ENCODE data around the gene IRAK2. TPM values are rescaled to one million over a fixed set of nuclear protein-coding genes. Genes with fewer than 3 reads are reported as not detected.

IRAK2 gene
- polyA plus RNA-seq, 2 of the 4 experiments (the other 2 are of a cell fraction), result 7.9 to 12.5 TPM

GRCh38 chr3:10292505-10293419 is 128.0 kb downstream of the IRAK2 start, which contains the start of gene GHRL:
Gene GHRL, minus strand, starts transcription at chr3:10292947. Its CDS starts 2,767 bp downstream, at chr3:10290180.
- ATAC-seq, result no peak
- Histone ChIP-seq H3K27ac (no peak within 1 kb of the TSS), H3K4me1 (no peaks in the 10 kb centered on the region), H3K4me2 (no peak within 1 kb of the TSS), H3K4me3 (no peak within 1 kb of the TSS), H3K9me3 (no peaks in the 10 kb centered on the region)
- ChIA-PET POLR2A (interaction anchor here (1.2 kb wide), 1 partner anchor 11 kb away, joined by 3 read pairs; no protein-coding TSS in a partner anchor), CTCF (interaction anchor here (1.2 to 4.2 kb wide), 2 partner anchors 8 to 12 kb away, joined by 3 to 16 read pairs; no protein-coding TSS in a partner anchor)
- TF ChIP-seq MYC (IDR thresholded peaks at IDR 0.05; ENCODE audit: borderline replicate concordance, low read length) (no peak), POLR2A (IDR thresholded peaks at IDR 0.05; ENCODE audit: low read length) (no peak), CEBPB (IDR thresholded peaks at IDR 0.05) (no peak), NR3C1 (IDR thresholded peaks at IDR 0.05) (no peak), SREBF2 (IDR thresholded peaks at IDR 0.05) (no peak), HOXA7 (CRISPR knock-in tag; IDR thresholded peaks at IDR 0.05) (no peak), EHF (CRISPR knock-in tag; IDR thresholded peaks at IDR 0.05) (no peak), SMC3 (IDR thresholded peaks at IDR 0.05) (no peak), ZNF302 (CRISPR knock-in tag; IDR thresholded peaks at IDR 0.05) (no peak), CHD2 (IDR thresholded peaks at IDR 0.05; ENCODE audit: low read length, partially characterized antibody) (no peak), EHMT2 (IDR thresholded peaks at IDR 0.05; ENCODE audit: low read depth) (no peak), HDAC2 (IDR thresholded peaks at IDR 0.05) (no peak), MAZ (IDR thresholded peaks at IDR 0.05; ENCODE audit: borderline replicate concordance, low read depth, low read length) (no peak), ZC3H11A (IDR thresholded peaks at IDR 0.05) (no peak)
- TF ChIP-seq, protein P1, sequence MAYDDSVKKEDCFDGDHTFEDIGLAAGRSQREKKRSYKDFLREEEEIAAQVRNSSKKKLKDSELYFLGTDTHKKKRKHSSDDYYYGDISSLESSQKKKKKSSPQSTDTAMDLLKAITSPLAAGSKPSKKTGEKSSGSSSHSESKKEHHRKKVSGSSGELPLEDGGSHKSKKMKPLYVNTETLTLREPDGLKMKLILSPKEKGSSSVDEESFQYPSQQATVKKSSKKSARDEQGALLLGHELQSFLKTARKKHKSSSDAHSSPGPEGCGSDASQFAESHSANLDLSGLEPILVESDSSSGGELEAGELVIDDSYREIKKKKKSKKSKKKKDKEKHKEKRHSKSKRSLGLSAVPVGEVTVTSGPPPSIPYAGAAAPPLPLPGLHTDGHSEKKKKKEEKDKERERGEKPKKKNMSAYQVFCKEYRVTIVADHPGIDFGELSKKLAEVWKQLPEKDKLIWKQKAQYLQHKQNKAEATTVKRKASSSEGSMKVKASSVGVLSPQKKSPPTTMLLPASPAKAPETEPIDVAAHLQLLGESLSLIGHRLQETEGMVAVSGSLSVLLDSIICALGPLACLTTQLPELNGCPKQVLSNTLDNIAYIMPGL (CRISPR knock-in tag; IDR thresholded peaks at IDR 0.05; ENCODE audit: borderline replicate concordance), result no peak
- TF ChIP-seq, protein P2, sequence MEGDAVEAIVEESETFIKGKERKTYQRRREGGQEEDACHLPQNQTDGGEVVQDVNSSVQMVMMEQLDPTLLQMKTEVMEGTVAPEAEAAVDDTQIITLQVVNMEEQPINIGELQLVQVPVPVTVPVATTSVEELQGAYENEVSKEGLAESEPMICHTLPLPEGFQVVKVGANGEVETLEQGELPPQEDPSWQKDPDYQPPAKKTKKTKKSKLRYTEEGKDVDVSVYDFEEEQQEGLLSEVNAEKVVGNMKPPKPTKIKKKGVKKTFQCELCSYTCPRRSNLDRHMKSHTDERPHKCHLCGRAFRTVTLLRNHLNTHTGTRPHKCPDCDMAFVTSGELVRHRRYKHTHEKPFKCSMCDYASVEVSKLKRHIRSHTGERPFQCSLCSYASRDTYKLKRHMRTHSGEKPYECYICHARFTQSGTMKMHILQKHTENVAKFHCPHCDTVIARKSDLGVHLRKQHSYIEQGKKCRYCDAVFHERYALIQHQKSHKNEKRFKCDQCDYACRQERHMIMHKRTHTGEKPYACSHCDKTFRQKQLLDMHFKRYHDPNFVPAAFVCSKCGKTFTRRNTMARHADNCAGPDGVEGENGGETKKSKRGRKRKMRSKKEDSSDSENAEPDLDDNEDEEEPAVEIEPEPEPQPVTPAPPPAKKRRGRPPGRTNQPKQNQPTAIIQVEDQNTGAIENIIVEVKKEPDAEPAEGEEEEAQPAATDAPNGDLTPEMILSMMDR (IDR thresholded peaks at IDR 0.05), result no peak
- TF ChIP-seq, protein P3, sequence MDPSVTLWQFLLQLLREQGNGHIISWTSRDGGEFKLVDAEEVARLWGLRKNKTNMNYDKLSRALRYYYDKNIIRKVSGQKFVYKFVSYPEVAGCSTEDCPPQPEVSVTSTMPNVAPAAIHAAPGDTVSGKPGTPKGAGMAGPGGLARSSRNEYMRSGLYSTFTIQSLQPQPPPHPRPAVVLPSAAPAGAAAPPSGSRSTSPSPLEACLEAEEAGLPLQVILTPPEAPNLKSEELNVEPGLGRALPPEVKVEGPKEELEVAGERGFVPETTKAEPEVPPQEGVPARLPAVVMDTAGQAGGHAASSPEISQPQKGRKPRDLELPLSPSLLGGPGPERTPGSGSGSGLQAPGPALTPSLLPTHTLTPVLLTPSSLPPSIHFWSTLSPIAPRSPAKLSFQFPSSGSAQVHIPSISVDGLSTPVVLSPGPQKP (IDR thresholded peaks at IDR 0.05; ENCODE audit: low read depth, low read length), result no peak
- TF ChIP-seq, protein P4, sequence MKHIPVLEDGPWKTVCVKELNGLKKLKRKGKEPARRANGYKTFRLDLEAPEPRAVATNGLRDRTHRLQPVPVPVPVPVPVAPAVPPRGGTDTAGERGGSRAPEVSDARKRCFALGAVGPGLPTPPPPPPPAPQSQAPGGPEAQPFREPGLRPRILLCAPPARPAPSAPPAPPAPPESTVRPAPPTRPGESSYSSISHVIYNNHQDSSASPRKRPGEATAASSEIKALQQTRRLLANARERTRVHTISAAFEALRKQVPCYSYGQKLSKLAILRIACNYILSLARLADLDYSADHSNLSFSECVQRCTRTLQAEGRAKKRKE (CRISPR knock-in tag; IDR thresholded peaks at IDR 0.05; ENCODE audit: low read depth), result no peak
- TF ChIP-seq, protein P5, sequence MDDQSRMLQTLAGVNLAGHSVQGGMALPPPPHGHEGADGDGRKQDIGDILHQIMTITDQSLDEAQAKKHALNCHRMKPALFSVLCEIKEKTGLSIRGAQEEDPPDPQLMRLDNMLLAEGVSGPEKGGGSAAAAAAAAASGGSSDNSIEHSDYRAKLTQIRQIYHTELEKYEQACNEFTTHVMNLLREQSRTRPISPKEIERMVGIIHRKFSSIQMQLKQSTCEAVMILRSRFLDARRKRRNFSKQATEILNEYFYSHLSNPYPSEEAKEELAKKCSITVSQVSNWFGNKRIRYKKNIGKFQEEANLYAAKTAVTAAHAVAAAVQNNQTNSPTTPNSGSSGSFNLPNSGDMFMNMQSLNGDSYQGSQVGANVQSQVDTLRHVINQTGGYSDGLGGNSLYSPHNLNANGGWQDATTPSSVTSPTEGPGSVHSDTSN (IDR thresholded peaks at IDR 0.05), result no peak
- TF ChIP-seq, protein P6, sequence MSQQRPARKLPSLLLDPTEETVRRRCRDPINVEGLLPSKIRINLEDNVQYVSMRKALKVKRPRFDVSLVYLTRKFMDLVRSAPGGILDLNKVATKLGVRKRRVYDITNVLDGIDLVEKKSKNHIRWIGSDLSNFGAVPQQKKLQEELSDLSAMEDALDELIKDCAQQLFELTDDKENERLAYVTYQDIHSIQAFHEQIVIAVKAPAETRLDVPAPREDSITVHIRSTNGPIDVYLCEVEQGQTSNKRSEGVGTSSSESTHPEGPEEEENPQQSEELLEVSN (IDR thresholded peaks at IDR 0.05; ENCODE audit: borderline replicate concordance, low read depth), result no peak
- no peak for DNase-seq (ENCODE audit: low read depth in 1 of 2, low spot score in 1 of 2)
- FAIRE-seq, result no peak
- 93% methylated on average over 12 of the region's 12 CpGs for WGBS (ENCODE audit: missing lambda C conversion rate)

Small RNA genes lying within 50 kb of the gene (small RNA-seq; reads per million reads assigned to genes)
- 0 reads per million in 6 experiments for gene RF02126

Other genes with a start within 250 kb of the IRAK2 start
- 7.7 and 12.2 TPM in 2 replicates for gene IL17RC, start 247.8 kb upstream of the IRAK2 start, polyA plus RNA-seq (2011; rRNA removed)
- 9.1 to 9.8 TPM (median 9.4 TPM) in 3 replicates for gene IL17RC, start 247.8 kb upstream of the IRAK2 start, polyA plus RNA-seq (2017; fragmentation: RNase III; extraction: RNeasy Plus Mini Kit Qiagen cat#74134 plus additional on column Dnase treatment)
- 13.1 and 13.9 TPM in 2 replicates for gene CRELD1, start 231.1 kb upstream of the IRAK2 start, polyA plus RNA-seq (2011; rRNA removed)
- 9.8 to 13.6 TPM (median 11.1 TPM) in 3 replicates for gene CRELD1, start 231.1 kb upstream of the IRAK2 start, polyA plus RNA-seq (2017; fragmentation: RNase III; extraction: RNeasy Plus Mini Kit Qiagen cat#74134 plus additional on column Dnase treatment)
- 0.50 and 0.53 TPM in 2 replicates for gene PRRT3, start 212.5 kb upstream of the IRAK2 start, polyA plus RNA-seq (2011; rRNA removed)
- 1.1 to 1.3 TPM (median 1.1 TPM) in 3 replicates for gene PRRT3, start 212.5 kb upstream of the IRAK2 start, polyA plus RNA-seq (2017; fragmentation: RNase III; extraction: RNeasy Plus Mini Kit Qiagen cat#74134 plus additional on column Dnase treatment)
- 133 and 170 TPM in 2 replicates for gene EMC3, start 178.1 kb upstream of the IRAK2 start, polyA plus RNA-seq (2011; rRNA removed)
- 63.5 to 72.9 TPM (median 65.0 TPM) in 3 replicates for gene EMC3, start 178.1 kb upstream of the IRAK2 start, polyA plus RNA-seq (2017; fragmentation: RNase III; extraction: RNeasy Plus Mini Kit Qiagen cat#74134 plus additional on column Dnase treatment)
- 37.7 and 44.3 TPM in 2 replicates for gene FANCD2, start 138.5 kb upstream of the IRAK2 start, polyA plus RNA-seq (2011; rRNA removed)
- gene FANCD2, start 138.5 kb upstream of the IRAK2 start, polyA plus RNA-seq (2017; fragmentation: RNase III; extraction: RNeasy Plus Mini Kit Qiagen cat#74134 plus additional on column Dnase treatment), result 25.1 to 27.9 TPM (median 26.9 TPM) in 3 replicates
- not detected in 2 replicates for gene FANCD2OS, start 56.7 kb upstream of the IRAK2 start, polyA plus RNA-seq (2011; rRNA removed)
- gene FANCD2OS, start 56.7 kb upstream of the IRAK2 start, polyA plus RNA-seq (2017; fragmentation: RNase III; extraction: RNeasy Plus Mini Kit Qiagen cat#74134 plus additional on column Dnase treatment), result not detected in 3 replicates
- gene BRK1, start 49.2 kb upstream of the IRAK2 start, polyA plus RNA-seq (2011; rRNA removed), result 173 and 189 TPM in 2 replicates
- gene BRK1, start 49.2 kb upstream of the IRAK2 start, polyA plus RNA-seq (2017; fragmentation: RNase III; extraction: RNeasy Plus Mini Kit Qiagen cat#74134 plus additional on column Dnase treatment), result 184 to 200 TPM (median 191 TPM) in 3 replicates
- gene VHL, start 23.1 kb upstream of the IRAK2 start, polyA plus RNA-seq (2011; rRNA removed), result 19.7 and 23.8 TPM in 2 replicates
- 40.7 to 41.4 TPM (median 41.2 TPM) in 3 replicates for gene VHL, start 23.1 kb upstream of the IRAK2 start, polyA plus RNA-seq (2017; fragmentation: RNase III; extraction: RNeasy Plus Mini Kit Qiagen cat#74134 plus additional on column Dnase treatment)
- 22.4 and 27.6 TPM in 2 replicates for gene TATDN2, start 83.5 kb downstream of the IRAK2 start, polyA plus RNA-seq (2011; rRNA removed)
- gene TATDN2, start 83.5 kb downstream of the IRAK2 start, polyA plus RNA-seq (2017; fragmentation: RNase III; extraction: RNeasy Plus Mini Kit Qiagen cat#74134 plus additional on column Dnase treatment), result 31.7 to 36.0 TPM (median 34.9 TPM) in 3 replicates
- not detected in 2 replicates for gene GHRL, start 128.0 kb downstream of the IRAK2 start, polyA plus RNA-seq (2011; rRNA removed)
- 0.31 TPM in 1 of 3 replicates, not detected in the others for gene GHRL, start 128.0 kb downstream of the IRAK2 start, polyA plus RNA-seq (2017; fragmentation: RNase III; extraction: RNeasy Plus Mini Kit Qiagen cat#74134 plus additional on column Dnase treatment)
- gene SEC13, start 156.2 kb downstream of the IRAK2 start, polyA plus RNA-seq (2011; rRNA removed), result 107 and 121 TPM in 2 replicates
- 176 to 188 TPM (median 181 TPM) in 3 replicates for gene SEC13, start 156.2 kb downstream of the IRAK2 start, polyA plus RNA-seq (2017; fragmentation: RNase III; extraction: RNeasy Plus Mini Kit Qiagen cat#74134 plus additional on column Dnase treatment)

All from A549 (cell line).